ENCODE data around the gene SPATA31E1.
"Not testable (repeated sequence)": the region's sequence is repeated elsewhere in the genome, so short reads cannot be mapped to it uniquely, and the experiment has no call there.

SPATA31E1 gene

GRCh38 chr9:87934444-87934843 lies 51.8 kb downstream of the SPATA31E1 start:
- not testable (repeated sequence) for H4K91ac ChIP-seq (ENCODE audit: low read depth, low read length, poor library complexity); H2BK120ac ChIP-seq (ENCODE audit: low read depth, low read length); H3K4me1 ChIP-seq (ENCODE audit: control insufficient read depth in 2 of 2, insufficient read depth in 1 of 2, low read depth in 1 of 2, low read length in 2 of 2); H2BK12ac ChIP-seq (ENCODE audit: low read length); H3K27ac ChIP-seq (replicated peaks; ENCODE audit: low read length); H3K4me3 ChIP-seq (ENCODE audit: low read length in 2 of 2); H3K27me3 ChIP-seq (ENCODE audit: control insufficient read depth in 3 of 3, insufficient read depth in 3 of 3, low read depth in 1 of 3, low read length in 3 of 3); H3K23ac ChIP-seq (ENCODE audit: low read depth, low read length, poor library complexity); H3K14ac ChIP-seq (ENCODE audit: low read length); H3K79me1 ChIP-seq (ENCODE audit: low read depth, low read length); DNase-seq (ENCODE audit: low spot score); H3K18ac ChIP-seq (ENCODE audit: low read length); H2AFZ ChIP-seq (ENCODE audit: low read length); H3K4ac ChIP-seq (ENCODE audit: low read length); H3K4me2 ChIP-seq (ENCODE audit: insufficient read depth, low read length, poor library complexity, severe bottlenecking); H2AK5ac ChIP-seq (ENCODE audit: low read depth, low read length); H2BK15ac ChIP-seq (ENCODE audit: low read length); H3K9me3 ChIP-seq (replicated peaks in 1 of 2; ENCODE audit: control insufficient read depth in 2 of 2, insufficient read depth in 1 of 2, low read depth in 1 of 2, low read length in 2 of 2); H3K9ac ChIP-seq (ENCODE audit: low read depth, low read length, poor library complexity); H2BK5ac ChIP-seq (ENCODE audit: low read length); H4K8ac ChIP-seq (ENCODE audit: low read depth, low read length); H3K36me3 ChIP-seq (replicated peaks in 1 of 2; ENCODE audit: control insufficient read depth in 2 of 2, insufficient read depth in 2 of 2, low read length in 2 of 2)
- no CpG with 5 or more reads among the region's 7 CpGs for WGBS, 2 donors (ENCODE audit: extremely low coverage in 2 of 2, insufficient read length in 2 of 2, insufficient replicate concordance in 1 of 2)

GRCh38 chr9:87937352-87937751 lies 54.7 kb downstream of the SPATA31E1 start:
- H2BK120ac ChIP-seq (ENCODE audit: low read depth, low read length); H3K14ac ChIP-seq (ENCODE audit: low read length); H2BK15ac ChIP-seq (ENCODE audit: low read length); H3K9me3 ChIP-seq (replicated peaks in 1 of 2; ENCODE audit: control insufficient read depth in 2 of 2, insufficient read depth in 1 of 2, low read depth in 1 of 2, low read length in 2 of 2); H4K91ac ChIP-seq (ENCODE audit: low read depth, low read length, poor library complexity); H4K8ac ChIP-seq (ENCODE audit: low read depth, low read length); H3K4me2 ChIP-seq (ENCODE audit: insufficient read depth, low read length, poor library complexity, severe bottlenecking); H3K4me3 ChIP-seq (ENCODE audit: low read length in 2 of 2); H3K18ac ChIP-seq (ENCODE audit: low read length); H3K23ac ChIP-seq (ENCODE audit: low read depth, low read length, poor library complexity); H3K27ac ChIP-seq (replicated peaks; ENCODE audit: low read length); H3K27me3 ChIP-seq (ENCODE audit: control insufficient read depth in 3 of 3, insufficient read depth in 3 of 3, low read depth in 1 of 3, low read length in 3 of 3); H3K4ac ChIP-seq (ENCODE audit: low read length); H2AFZ ChIP-seq (ENCODE audit: low read length); H3K9ac ChIP-seq (ENCODE audit: low read depth, low read length, poor library complexity); H2AK5ac ChIP-seq (ENCODE audit: low read depth, low read length); DNase-seq (ENCODE audit: low spot score); H2BK5ac ChIP-seq (ENCODE audit: low read length); H2BK12ac ChIP-seq (ENCODE audit: low read length); H3K36me3 ChIP-seq (replicated peaks in 1 of 2; ENCODE audit: control insufficient read depth in 2 of 2, insufficient read depth in 2 of 2, low read length in 2 of 2); H3K79me1 ChIP-seq (ENCODE audit: low read depth, low read length); H3K4me1 ChIP-seq (ENCODE audit: control insufficient read depth in 2 of 2, insufficient read depth in 1 of 2, low read depth in 1 of 2, low read length in 2 of 2): not testable (repeated sequence)
- no CpG with 5 or more reads among the region's 12 CpGs for WGBS, 2 donors (ENCODE audit: extremely low coverage in 2 of 2, insufficient read length in 2 of 2, insufficient replicate concordance in 1 of 2)

GRCh38 chr9:87937918-87938317 lies 55.2 kb downstream of the SPATA31E1 start:
- H3K4ac ChIP-seq (ENCODE audit: low read length); H3K79me1 ChIP-seq (ENCODE audit: low read depth, low read length); H3K27ac ChIP-seq (replicated peaks; ENCODE audit: low read length); H3K27me3 ChIP-seq (ENCODE audit: control insufficient read depth in 3 of 3, insufficient read depth in 3 of 3, low read depth in 1 of 3, low read length in 3 of 3); H2BK12ac ChIP-seq (ENCODE audit: low read length); H3K4me2 ChIP-seq (ENCODE audit: insufficient read depth, low read length, poor library complexity, severe bottlenecking); H2BK5ac ChIP-seq (ENCODE audit: low read length); DNase-seq (ENCODE audit: low spot score); H3K18ac ChIP-seq (ENCODE audit: low read length); H3K4me3 ChIP-seq (ENCODE audit: low read length in 2 of 2); H3K9me3 ChIP-seq (replicated peaks in 1 of 2; ENCODE audit: control insufficient read depth in 2 of 2, insufficient read depth in 1 of 2, low read depth in 1 of 2, low read length in 2 of 2); H4K91ac ChIP-seq (ENCODE audit: low read depth, low read length, poor library complexity); H3K14ac ChIP-seq (ENCODE audit: low read length); H2AFZ ChIP-seq (ENCODE audit: low read length); H2AK5ac ChIP-seq (ENCODE audit: low read depth, low read length); H3K4me1 ChIP-seq (ENCODE audit: control insufficient read depth in 2 of 2, insufficient read depth in 1 of 2, low read depth in 1 of 2, low read length in 2 of 2); H3K9ac ChIP-seq (ENCODE audit: low read depth, low read length, poor library complexity); H2BK120ac ChIP-seq (ENCODE audit: low read depth, low read length); H2BK15ac ChIP-seq (ENCODE audit: low read length); H4K8ac ChIP-seq (ENCODE audit: low read depth, low read length); H3K23ac ChIP-seq (ENCODE audit: low read depth, low read length, poor library complexity); H3K36me3 ChIP-seq (replicated peaks in 1 of 2; ENCODE audit: control insufficient read depth in 2 of 2, insufficient read depth in 2 of 2, low read length in 2 of 2): not testable (repeated sequence)
- no CpG with 5 or more reads among the region's 9 CpGs for WGBS, 2 donors (ENCODE audit: extremely low coverage in 2 of 2, insufficient read length in 2 of 2, insufficient replicate concordance in 1 of 2)

- H3K79me1 ChIP-seq (ENCODE audit: low read depth, low read length); DNase-seq (ENCODE audit: low spot score); H2BK12ac ChIP-seq (ENCODE audit: low read length); H3K36me3 ChIP-seq (replicated peaks in 1 of 2; ENCODE audit: control insufficient read depth in 2 of 2, insufficient read depth in 2 of 2, low read length in 2 of 2); H3K4me1 ChIP-seq (ENCODE audit: control insufficient read depth in 2 of 2, insufficient read depth in 1 of 2, low read depth in 1 of 2, low read length in 2 of 2); H3K18ac ChIP-seq (ENCODE audit: low read length); H3K4me2 ChIP-seq (ENCODE audit: insufficient read depth, low read length, poor library complexity, severe bottlenecking); H3K4ac ChIP-seq (ENCODE audit: low read length); H4K8ac ChIP-seq (ENCODE audit: low read depth, low read length); H3K23ac ChIP-seq (ENCODE audit: low read depth, low read length, poor library complexity); H3K9me3 ChIP-seq (replicated peaks in 1 of 2; ENCODE audit: control insufficient read depth in 2 of 2, insufficient read depth in 1 of 2, low read depth in 1 of 2, low read length in 2 of 2); H3K9ac ChIP-seq (ENCODE audit: low read depth, low read length, poor library complexity); H3K14ac ChIP-seq (ENCODE audit: low read length); H3K27ac ChIP-seq (replicated peaks; ENCODE audit: low read length); H2BK15ac ChIP-seq (ENCODE audit: low read length); H2AFZ ChIP-seq (ENCODE audit: low read length); H2BK120ac ChIP-seq (ENCODE audit: low read depth, low read length); H4K91ac ChIP-seq (ENCODE audit: low read depth, low read length, poor library complexity); H2AK5ac ChIP-seq (ENCODE audit: low read depth, low read length); H3K4me3 ChIP-seq (ENCODE audit: low read length in 2 of 2); H2BK5ac ChIP-seq (ENCODE audit: low read length); H3K27me3 ChIP-seq (ENCODE audit: control insufficient read depth in 3 of 3, insufficient read depth in 3 of 3, low read depth in 1 of 3, low read length in 3 of 3): not testable (repeated sequence)
- no CpG with 5 or more reads among the region's 12 CpGs for WGBS, 2 donors (ENCODE audit: extremely low coverage in 2 of 2, insufficient read length in 2 of 2, insufficient replicate concordance in 1 of 2)
Measured at GRCh38 chr9:87938336-87938735, 55.7 kb downstream of the SPATA31E1 start.
